IMR-90 (cell line): Measurements from ENCODE around the gene RPL41. TPM values are rescaled to one million over a fixed set of nuclear protein-coding genes. Genes with fewer than 3 reads are reported as not detected.

Experiments used
- ATAC-seq: fragments of 200-7000 bp; cut with Tn5 transposase; 2 replicates; pipeline ENCODE4 v1.9.1; 2020; ENCODE audit warnings: low read depth, mild to moderate bottlenecking, moderate library complexity
- BruUV-seq: library from RNA; stranded (reverse); fragments of 400-500 nt; replicated peaks from 2 replicates; lab custom pipeline; 2021; lab: Mats Ljungman, UMichigan
- CTCF ChIA-PET: fragments of 300-600 bp; formaldehyde crosslinking; extraction: SDS; loops from one replicate; lab custom pipeline; 2021; ENCODE audit warnings: antibody characterized with exemption; lab: Yijun Ruan, JAX
- POLR2A ChIA-PET: fragments of 300-600 bp; sonication (Branson Sonifier 250); formaldehyde crosslinking; loops from one replicate; lab custom pipeline; 2022; ENCODE audit warnings: antibody characterized with exemption; ENCODE audit not compliant: unreplicated experiment; lab: Charles Lee
- DNase-seq: peaks from one replicate; pipeline ENCODE4 v3.0.0; 2013
- H2AFZ ChIP-seq: replicated peaks from 2 replicates; pipeline ENCODE3; 2013; ENCODE audit warnings: low read length, mild to moderate bottlenecking; ENCODE audit not compliant: poor library complexity
- H2AK5ac ChIP-seq: 2 replicates; pipeline ENCODE4 v1.6.1; 2013; ENCODE audit warnings: low read depth, low read length, inconsistent platforms
- H2AK9ac ChIP-seq: replicated peaks from 2 replicates; pipeline ENCODE3; 2013; ENCODE audit warnings: mild to moderate bottlenecking, low read depth, low read length, moderate library complexity; ENCODE audit not compliant: poor library complexity
- H2BK120ac ChIP-seq: 2 replicates; pipeline ENCODE4 v1.6.1; 2013; ENCODE audit warnings: low read depth, low read length, inconsistent platforms
- H2BK15ac ChIP-seq: 3 replicates; pipeline ENCODE4 v1.6.1; 2013; ENCODE audit warnings: low read depth, low read length, inconsistent platforms
- H2BK20ac ChIP-seq: 2 replicates; pipeline ENCODE4 v1.6.1; 2013; ENCODE audit warnings: low read depth, mild to moderate bottlenecking, inconsistent platforms, low read length, moderate library complexity
- H2BK5ac ChIP-seq: 2 replicates; pipeline ENCODE4 v1.6.1; 2013; ENCODE audit warnings: mild to moderate bottlenecking, low read depth, low read length, inconsistent platforms; ENCODE audit not compliant: poor library complexity, severe bottlenecking
- H3K14ac ChIP-seq: replicated peaks from 2 replicates; pipeline ENCODE4 v1.6.1; 2013; ENCODE audit warnings: low read depth, low read length, inconsistent platforms
- H3K18ac ChIP-seq: 2 replicates; pipeline ENCODE4 v1.6.1; 2013; ENCODE audit warnings: low read depth, low read length, control low read depth
- H3K23ac ChIP-seq: 2 replicates; pipeline ENCODE4 v1.6.1; 2013; ENCODE audit warnings: low read depth, low read length, inconsistent platforms
- H3K27ac ChIP-seq: 2 replicates; pipeline ENCODE4 v1.5.1; 2013; ENCODE audit warnings: mild to moderate bottlenecking, control low read depth, low read length; ENCODE audit not compliant: insufficient read depth
- H3K27me3 ChIP-seq: 2 replicates; pipeline ENCODE4 v1.6.1; 2013; ENCODE audit warnings: low read length; ENCODE audit not compliant: control insufficient read depth, insufficient read depth
- H3K36me3 ChIP-seq: 2 replicates; pipeline ENCODE4 v1.6.1; 2013; ENCODE audit warnings: low read length, mixed read lengths; ENCODE audit not compliant: control insufficient read depth, insufficient read depth
- H3K4ac ChIP-seq: 2 replicates; pipeline ENCODE4 v1.6.1; 2013; ENCODE audit warnings: low read depth, low read length, inconsistent platforms
- H3K4me1 ChIP-seq: 2 replicates; pipeline ENCODE4 v1.6.1; 2013; ENCODE audit warnings: low read length, mixed read lengths; ENCODE audit not compliant: control insufficient read depth, insufficient read depth
- H3K4me2 ChIP-seq: 2 replicates; pipeline ENCODE4 v1.6.1; 2013; ENCODE audit warnings: low read depth, mild to moderate bottlenecking, control low read depth, low read length, moderate library complexity
- H3K4me3 ChIP-seq: 2 replicates; pipeline ENCODE4 v1.5.1; 2013; ENCODE audit warnings: low read depth, mild to moderate bottlenecking, control low read depth, low read length, moderate library complexity; ENCODE audit not compliant: insufficient read depth
- H3K56ac ChIP-seq: 2 replicates; pipeline ENCODE4 v1.6.1; 2013; ENCODE audit warnings: low read length, inconsistent platforms; ENCODE audit not compliant: insufficient read depth; ENCODE audit errors: extremely low read depth
- H3K79me1 ChIP-seq, 2 experiments: 2 replicates each; pipeline ENCODE4 v1.6.1; 2013; ENCODE audit warnings: low read length in 2 of 2, inconsistent platforms in 1 of 2, low read depth in 1 of 2
- H3K9ac ChIP-seq: 2 replicates; pipeline ENCODE4 v1.6.1; 2013; ENCODE audit warnings: low read depth, low read length, control low read depth
- H3K9me1 ChIP-seq: 2 replicates; pipeline ENCODE4 v1.6.1; 2013; ENCODE audit warnings: low read length, inconsistent platforms; ENCODE audit not compliant: insufficient read depth
- H3K9me3 ChIP-seq: 2 replicates; pipeline ENCODE4 v1.6.1; 2013; ENCODE audit warnings: low read length; ENCODE audit not compliant: control insufficient read depth, insufficient read depth
- H4K20me1 ChIP-seq: 2 replicates; pipeline ENCODE4 v1.6.1; 2013; ENCODE audit warnings: low read length, inconsistent platforms; ENCODE audit not compliant: insufficient read depth
- H4K5ac ChIP-seq: 2 replicates; pipeline ENCODE4 v1.6.1; 2013; ENCODE audit warnings: mild to moderate bottlenecking, low read depth, low read length, control low read depth
- H4K8ac ChIP-seq, 2 experiments: 2 replicates each; pipeline ENCODE4 v1.6.1; 2013; ENCODE audit warnings: low read depth in 2 of 2, low read length in 2 of 2, control low read depth in 1 of 2, inconsistent platforms in 1 of 2
- H4K91ac ChIP-seq: 2 replicates; pipeline ENCODE4 v1.6.1; 2013; ENCODE audit warnings: low read depth, low read length, inconsistent platforms; ENCODE audit not compliant: insufficient read depth
- BHLHE40 ChIP-seq: fragments of 150-350 bp; IDR thresholded peaks from 2 replicates; pipeline ENCODE4 v1.6.1; 2016; ENCODE audit warnings: mild to moderate bottlenecking, low read depth, low read length
- CEBPB ChIP-seq: IDR thresholded peaks from 2 replicates; pipeline ENCODE4 v1.6.1; 2012; ENCODE audit warnings: low read depth, low read length, improper control_type of control experiment
- NFE2L2 ChIP-seq: fragments of 150-350 bp; IDR thresholded peaks from 2 replicates; pipeline ENCODE4 v1.6.1; 2016; ENCODE audit warnings: low read depth, mild to moderate bottlenecking, low read length
- POLR2A ChIP-seq: IDR thresholded peaks from 2 replicates; pipeline ENCODE4 v1.6.1; 2012; ENCODE audit warnings: mild to moderate bottlenecking, low read depth, low read length
- RAD21 ChIP-seq: IDR thresholded peaks from 2 replicates; pipeline ENCODE4 v1.6.1; 2012; ENCODE audit warnings: low read length, improper control_type of control experiment
- RFX5 ChIP-seq: IDR thresholded peaks from 2 replicates; pipeline ENCODE4 v1.8.0; 2012; ENCODE audit warnings: low read depth, mild to moderate bottlenecking, low read length, moderate library complexity
- SMC3 ChIP-seq: fragments of 150-350 bp; IDR thresholded peaks from 2 replicates; pipeline ENCODE4 v1.6.1; 2016; ENCODE audit warnings: low read depth, mild to moderate bottlenecking, antibody characterized with exemption, low read length, moderate library complexity
- WGBS, 2 experiments: methylation state at CpG; one replicate each; pipeline versions ENCODE4 v1.1.5 to v1.1.7; 2013; ENCODE audit warnings: missing lambda C conversion rate in 2 of 2; ENCODE audit not compliant: insufficient read length in 1 of 2; ENCODE audit errors: extremely low coverage in 2 of 2; 5-methylcytosine and 5-hydroxymethylcytosine counted together
- dilution Hi-C: fragments of 300-500 bp; cut with HindIII; formaldehyde crosslinking; loops from one replicate; pipeline ENCODE4 v1.14.3; 2018; ENCODE audit warnings: low sequenced_read_pairs; ENCODE audit not compliant: unreplicated experiment
- in situ Hi-C: fragments of 300-500 bp; cut with MboI; formaldehyde crosslinking; loops from 3 replicates; pipeline ENCODE4 v1.14.3; 2019; ENCODE audit warnings: low sequenced_read_pairs, inconsistent platforms, mixed read lengths
- intact Hi-C: fragments of 100-400 bp; cut with micrococcal nuclease; formaldehyde crosslinking; loops from 2 replicates; pipeline ENCODE4 v1.10.0; 2022
- polyA plus RNA-seq, 3 experiments: library from polyadenylated mRNA; depleted of rRNA; stranded (reverse); fragments of >200 nt; gene quantifications; 2 replicates each; pipeline ENCODE4 v1.2.3, GENCODE V29; 2012; ENCODE audit warnings: low replicate concordance in 1 of 3
- total RNA-seq: library from RNA; depleted of rRNA; stranded (reverse); fragments of >200 nt; gene quantifications from 2 replicates; pipeline ENCODE4 v1.2.3, GENCODE V29; 2012
- TF ChIP-seq, protein P1 (sequence below): fragments of 150-350 bp; IDR thresholded peaks from 2 replicates; pipeline ENCODE4 v1.6.1; 2017; ENCODE audit warnings: mild to moderate bottlenecking, antibody characterized with exemption, low read length, low read depth
- TF ChIP-seq, protein P2 (sequence below): conservative IDR thresholded peaks from 2 replicates; pipeline ENCODE4 v1.5.1; 2012; ENCODE audit warnings: mild to moderate bottlenecking, low read depth, low read length, improper control_type of control experiment

Gene RPL41
- total and polyA plus RNA-seq, 2 of the 4 experiments (the other 2 are of a cell fraction), result 1,119 to 9,394 TPM

- H4K91ac ChIP-seq, result no peak overlapping the region
- in situ Hi-C loops, result no loop called here
Observed at GRCh38 chr12:56124133-56124532, 7.7 kb downstream of the RPL41 start.

More at GRCh38 chr12:56124133-56124532, 7.7 kb downstream of the RPL41 start:
- POLR2A ChIA-PET, result no interaction called here
- Histone ChIP-seq H3K23ac (no peak overlapping the region), H3K36me3 (peaks cover 13% of the 10 kb centered on the region), H2BK15ac (no peak overlapping the region), H3K56ac (no peak overlapping the region), H3K27ac (no peak overlapping the region), H3K79me1 (peaks cover 20 to 71% of the 10 kb centered on the region in 2 experiments), H2AFZ (no peak overlapping the region), H2BK5ac (no peak overlapping the region), H3K4me1 (peaks cover 7% of the 10 kb centered on the region; the same call in 1 of the 2 replicates), H2AK9ac (no peak overlapping the region), H3K4ac (no peak overlapping the region), H4K20me1 (no peaks in the 10 kb centered on the region), H2AK5ac (no peak overlapping the region), H2BK20ac (no peak overlapping the region), H2BK120ac (no peak overlapping the region), H3K4me3 (no peak overlapping the region), H3K18ac (no peak overlapping the region), H4K8ac (no peak overlapping the region), H4K5ac (no peak overlapping the region), H3K9me1 (no peaks in the 10 kb centered on the region), H3K9ac (no peak overlapping the region), H3K4me2 (no peak overlapping the region), H3K27me3 (no peaks in the 10 kb centered on the region), H3K14ac (no peak overlapping the region), H3K9me3 (no peaks in the 10 kb centered on the region)
- ATAC-seq (no peak), DNase-seq (no peak)
- intact Hi-C loops (no loop called here), dilution Hi-C loops (no loop called here)
- TF ChIP-seq CEBPB (no peak), NFE2L2 (no peak), RFX5 (no peak), RAD21 (no peak), BHLHE40 (no peak), SMC3 (no peak), POLR2A (no peak)
- TF ChIP-seq, protein P1, sequence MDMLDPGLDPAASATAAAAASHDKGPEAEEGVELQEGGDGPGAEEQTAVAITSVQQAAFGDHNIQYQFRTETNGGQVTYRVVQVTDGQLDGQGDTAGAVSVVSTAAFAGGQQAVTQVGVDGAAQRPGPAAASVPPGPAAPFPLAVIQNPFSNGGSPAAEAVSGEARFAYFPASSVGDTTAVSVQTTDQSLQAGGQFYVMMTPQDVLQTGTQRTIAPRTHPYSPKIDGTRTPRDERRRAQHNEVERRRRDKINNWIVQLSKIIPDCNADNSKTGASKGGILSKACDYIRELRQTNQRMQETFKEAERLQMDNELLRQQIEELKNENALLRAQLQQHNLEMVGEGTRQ, result no peak
- TF ChIP-seq, protein P2, sequence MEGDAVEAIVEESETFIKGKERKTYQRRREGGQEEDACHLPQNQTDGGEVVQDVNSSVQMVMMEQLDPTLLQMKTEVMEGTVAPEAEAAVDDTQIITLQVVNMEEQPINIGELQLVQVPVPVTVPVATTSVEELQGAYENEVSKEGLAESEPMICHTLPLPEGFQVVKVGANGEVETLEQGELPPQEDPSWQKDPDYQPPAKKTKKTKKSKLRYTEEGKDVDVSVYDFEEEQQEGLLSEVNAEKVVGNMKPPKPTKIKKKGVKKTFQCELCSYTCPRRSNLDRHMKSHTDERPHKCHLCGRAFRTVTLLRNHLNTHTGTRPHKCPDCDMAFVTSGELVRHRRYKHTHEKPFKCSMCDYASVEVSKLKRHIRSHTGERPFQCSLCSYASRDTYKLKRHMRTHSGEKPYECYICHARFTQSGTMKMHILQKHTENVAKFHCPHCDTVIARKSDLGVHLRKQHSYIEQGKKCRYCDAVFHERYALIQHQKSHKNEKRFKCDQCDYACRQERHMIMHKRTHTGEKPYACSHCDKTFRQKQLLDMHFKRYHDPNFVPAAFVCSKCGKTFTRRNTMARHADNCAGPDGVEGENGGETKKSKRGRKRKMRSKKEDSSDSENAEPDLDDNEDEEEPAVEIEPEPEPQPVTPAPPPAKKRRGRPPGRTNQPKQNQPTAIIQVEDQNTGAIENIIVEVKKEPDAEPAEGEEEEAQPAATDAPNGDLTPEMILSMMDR, result no peak
- no CpG with 5 or more reads among the region's 4 CpGs for WGBS, 2 experiments
- no TSS peak for BruUV-seq
- CTCF ChIA-PET, result interaction anchor here (1.4 kb wide), 1 partner anchor 65 kb away, joined by 5 read pairs; the partner anchor contains the start of gene SMARCC2
